SK-N-MC (cell line): ENCODE data around the gene CSTPP1.
"Not testable (repeated sequence)": the region's sequence is repeated elsewhere in the genome, so short reads cannot be mapped to it uniquely, and the experiment has no call there.

Experiments used
- DNase-seq: peaks from one replicate; pipeline ENCODE4 v3.0.0-alpha.2; 2011; ENCODE audit warnings: low read depth, low spot score
- H3K27ac ChIP-seq: fragments of 200-600 bp; sonication (generic); 2 replicates; pipeline ENCODE4 v1.5.1; 2016; ENCODE audit warnings: mixed run types
- H3K36me3 ChIP-seq: fragments of 200-600 bp; sonication (generic); 2 replicates; pipeline ENCODE4 v1.6.1; 2017; ENCODE audit warnings: antibody characterized with exemption, low read length, mixed read lengths; ENCODE audit not compliant: insufficient read depth
- H3K4me3 ChIP-seq: fragments of 200-600 bp; sonication (generic); 2 replicates; pipeline ENCODE4 v1.5.1; 2016
- H3K9ac ChIP-seq: fragments of 200-600 bp; sonication (generic); 2 replicates; pipeline ENCODE4 v1.8.0; 2017; ENCODE audit warnings: mixed run types, mixed read lengths; ENCODE audit not compliant: insufficient read length
- H3K9me3 ChIP-seq: fragments of 200-600 bp; sonication (generic); 2 replicates; pipeline ENCODE4 v1.6.1; 2017; ENCODE audit warnings: low read depth, mild to moderate bottlenecking, antibody characterized with exemption, low read length, moderate library complexity, mixed read lengths
- EZH2 ChIP-seq: fragments of 200-600 bp; sonication (generic); IDR thresholded peaks from one replicate; pipeline ENCODE4 v1.6.1; 2017; ENCODE audit warnings: antibody characterized with exemption
- FOXP2 ChIP-seq: optimal IDR thresholded peaks from 2 replicates; pipeline ENCODE3; 2011; ENCODE audit warnings: mild to moderate bottlenecking, moderate library complexity; ENCODE audit not compliant: insufficient read depth; ENCODE audit errors: extremely low read length, control extremely low read depth
- POLR2AphosphoS5 ChIP-seq: IDR thresholded peaks from 2 replicates; pipeline ENCODE4 v1.6.1; 2012; ENCODE audit warnings: mild to moderate bottlenecking, low read depth, low read length, borderline replicate concordance

The CSTPP1 gene

GRCh38 chr11:47087801-47088200 lies 151.2 kb downstream of the CSTPP1 start:
- no peak for TF ChIP-seq POLR2AphosphoS5
- no peak for TF ChIP-seq FOXP2
- TF ChIP-seq EZH2: no peak
- H3K36me3 ChIP-seq: no peaks in the 10 kb centered on the region
- no peak overlapping the region for H3K27ac ChIP-seq
- no peak overlapping the region for H3K4me3 ChIP-seq
- H3K9ac ChIP-seq: no peak overlapping the region
- H3K9me3 ChIP-seq: no peaks in the 10 kb centered on the region
- no peak for DNase-seq

DNA sequence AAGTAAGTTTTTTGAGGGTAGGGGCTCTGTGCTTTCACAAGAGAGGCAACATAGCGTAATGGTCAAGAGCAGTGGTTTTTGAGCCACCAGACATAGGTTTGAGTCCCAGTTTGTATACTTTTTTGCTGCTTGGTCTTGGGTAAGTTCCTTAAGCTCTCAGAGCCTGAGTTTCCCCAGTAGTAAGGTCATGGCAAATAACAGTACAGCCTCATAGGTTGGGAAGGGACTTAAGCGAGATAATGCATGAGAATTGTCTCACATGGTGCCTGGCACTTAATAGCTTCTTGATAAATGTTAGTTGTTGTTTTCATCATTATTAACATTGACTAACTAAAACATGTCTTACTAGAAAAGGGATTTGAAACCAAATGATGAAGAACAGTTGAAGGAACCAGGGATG lies 157.0 kb downstream of the CSTPP1 start:
- DNase-seq: no peak
- Histone ChIP-seq H3K27ac (no peak overlapping the region), H3K4me3 (no peak overlapping the region), H3K9me3 (no peaks in the 10 kb centered on the region), H3K36me3 (no peaks in the 10 kb centered on the region), H3K9ac (no peak overlapping the region)
- TF ChIP-seq POLR2AphosphoS5 (no peak), FOXP2 (no peak), EZH2 (no peak)

DNA sequence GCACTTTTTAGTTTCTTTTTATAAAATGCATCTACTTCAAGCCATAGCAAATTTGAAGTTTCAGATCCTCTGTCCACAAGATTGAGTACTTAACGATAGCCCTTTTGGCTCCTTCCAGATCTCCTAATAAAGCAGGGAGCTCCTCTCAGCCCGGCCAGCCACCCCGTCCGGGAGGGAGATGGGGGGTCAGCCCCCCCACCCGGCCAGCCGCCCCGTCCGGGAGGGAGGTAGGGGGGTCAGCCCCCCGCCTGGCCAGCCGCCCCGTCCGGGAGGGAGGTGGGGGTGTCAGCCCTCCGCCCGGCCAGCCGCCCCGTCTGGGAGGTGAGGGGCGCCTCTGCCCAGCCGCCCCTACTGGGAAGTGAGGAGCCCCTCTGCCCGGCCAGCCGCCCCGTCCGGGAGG lies 160.3 kb downstream of the CSTPP1 start:
- H3K36me3 ChIP-seq, H3K4me3 ChIP-seq, H3K27ac ChIP-seq, H3K9me3 ChIP-seq, DNase-seq, H3K9ac ChIP-seq: not testable (repeated sequence)

DNA sequence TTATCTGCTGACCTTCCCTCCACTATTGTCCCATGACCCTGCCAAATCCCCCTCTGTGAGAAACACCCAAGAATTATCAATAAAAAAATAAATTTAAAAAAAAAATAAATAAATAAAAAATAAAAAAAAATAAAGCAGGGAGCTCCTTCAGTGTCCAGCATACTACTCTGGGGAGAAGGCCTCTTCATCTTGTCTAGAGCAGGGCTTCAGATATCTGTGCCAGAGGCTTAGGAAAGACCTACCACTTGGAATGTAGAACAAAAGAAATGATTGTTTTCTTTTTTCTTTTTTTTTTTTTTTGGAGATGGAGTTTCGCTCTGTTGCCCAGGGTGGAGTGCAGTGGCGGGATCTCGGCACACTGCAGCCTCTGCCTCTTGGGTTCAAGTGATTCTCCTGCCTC lies 161.7 kb downstream of the CSTPP1 start:
- not testable (repeated sequence) for H3K9ac ChIP-seq

DNA sequence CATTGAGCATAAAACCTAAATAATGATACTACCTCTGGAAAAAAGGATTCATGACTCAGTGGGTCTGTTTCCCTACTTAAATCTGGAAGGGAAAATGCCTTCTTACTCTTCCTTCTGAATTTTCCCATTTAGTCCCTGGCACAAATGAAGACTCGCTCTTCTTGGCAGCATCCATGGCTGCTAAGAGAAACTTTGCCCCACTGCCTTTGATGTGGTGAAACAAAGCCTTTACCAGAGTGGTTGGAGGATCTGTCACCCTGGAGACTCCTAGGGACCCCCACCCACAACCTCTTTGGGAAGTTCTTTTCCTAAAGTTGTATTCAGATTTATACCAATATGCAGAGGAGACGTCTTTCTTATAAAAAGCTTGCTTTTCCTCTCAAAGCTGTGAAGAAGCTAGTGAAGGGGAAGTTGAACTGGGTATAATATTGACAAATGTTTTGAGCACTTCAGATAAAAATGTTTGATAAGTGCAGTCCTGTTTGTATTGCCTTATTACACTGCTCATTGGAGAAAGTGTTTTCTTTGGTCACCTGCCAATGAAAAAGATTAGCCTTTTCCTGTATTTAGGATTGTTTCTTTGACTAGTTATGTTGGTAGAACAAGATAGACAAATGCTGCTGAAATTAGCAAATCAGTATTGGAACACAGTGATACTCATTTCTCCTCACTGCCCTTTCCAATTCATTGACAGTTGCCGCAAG lies 162.8 kb downstream of the CSTPP1 start:
- no peak overlapping the region for H3K27ac ChIP-seq
- H3K4me3 ChIP-seq: no peak overlapping the region
- no peaks in the 10 kb centered on the region for H3K9me3 ChIP-seq
- H3K36me3 ChIP-seq: no peaks in the 10 kb centered on the region
- no peak for DNase-seq
- TF ChIP-seq FOXP2: no peak
- no peak for TF ChIP-seq EZH2
- no peak for TF ChIP-seq POLR2AphosphoS5
- H3K9ac ChIP-seq: no peak overlapping the region

More for the DNA sequence above, 161.7 kb downstream of the CSTPP1 start:
- DNase-seq, H3K9me3 ChIP-seq, H3K4me3 ChIP-seq, H3K27ac ChIP-seq, H3K36me3 ChIP-seq: not testable (repeated sequence)

GRCh38 chr11:47099918-47100315 lies 163.4 kb downstream of the CSTPP1 start:
- Histone ChIP-seq H3K4me3 (no peak overlapping the region), H3K27ac (no peak overlapping the region), H3K36me3 (no peaks in the 10 kb centered on the region), H3K9ac (no peak overlapping the region), H3K9me3 (no peaks in the 10 kb centered on the region)
- TF ChIP-seq POLR2AphosphoS5 (no peak), EZH2 (no peak), FOXP2 (no peak)
- DNase-seq: no peak

GRCh38 chr11:47101406-47101805 lies 164.8 kb downstream of the CSTPP1 start:
- no peak for DNase-seq
- TF ChIP-seq FOXP2 (no peak), EZH2 (no peak), POLR2AphosphoS5 (no peak)
- Histone ChIP-seq H3K9ac (no peak overlapping the region), H3K36me3 (no peaks in the 10 kb centered on the region), H3K4me3 (no peak overlapping the region), H3K9me3 (no peaks in the 10 kb centered on the region), H3K27ac (no peak overlapping the region)

DNA sequence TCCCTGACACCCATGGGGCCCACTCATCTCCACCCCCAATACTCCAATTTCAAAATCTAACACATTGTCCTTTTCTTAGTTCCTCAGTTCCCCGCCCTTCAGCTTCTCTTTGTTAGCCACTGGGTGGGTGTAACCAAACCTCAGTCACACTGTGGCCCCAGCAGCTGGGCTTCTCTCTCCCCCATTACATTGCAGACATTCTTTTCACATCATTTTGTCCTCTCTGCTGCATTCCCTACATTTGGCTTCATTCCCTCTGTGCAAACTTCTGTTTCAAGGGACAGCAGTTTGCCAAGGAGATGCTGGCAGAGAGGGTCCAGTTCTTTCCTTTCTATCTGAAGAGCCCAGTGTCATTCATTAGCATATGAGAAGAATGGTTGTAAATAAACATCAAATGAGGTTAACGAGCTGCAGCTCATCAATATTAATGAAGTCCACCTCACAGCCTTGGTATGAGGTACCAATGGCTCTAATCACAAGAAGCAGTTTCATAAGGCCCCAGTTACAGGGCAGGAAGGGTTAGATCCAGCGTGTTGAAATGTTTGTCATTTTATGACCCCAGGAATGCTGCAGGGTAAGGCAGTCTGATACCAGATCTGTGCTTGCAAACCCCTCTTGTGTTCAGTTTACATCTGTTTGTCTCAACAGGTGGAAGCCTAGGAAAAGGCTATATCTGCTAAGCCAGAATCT lies 167.8 kb downstream of the CSTPP1 start:
- TF ChIP-seq FOXP2 (no peak), EZH2 (no peak), POLR2AphosphoS5 (no peak)
- Histone ChIP-seq H3K9ac (no peak overlapping the region), H3K9me3 (no peaks in the 10 kb centered on the region), H3K4me3 (no peak overlapping the region), H3K36me3 (no peaks in the 10 kb centered on the region), H3K27ac (no peak overlapping the region)
- no peak for DNase-seq

DNA sequence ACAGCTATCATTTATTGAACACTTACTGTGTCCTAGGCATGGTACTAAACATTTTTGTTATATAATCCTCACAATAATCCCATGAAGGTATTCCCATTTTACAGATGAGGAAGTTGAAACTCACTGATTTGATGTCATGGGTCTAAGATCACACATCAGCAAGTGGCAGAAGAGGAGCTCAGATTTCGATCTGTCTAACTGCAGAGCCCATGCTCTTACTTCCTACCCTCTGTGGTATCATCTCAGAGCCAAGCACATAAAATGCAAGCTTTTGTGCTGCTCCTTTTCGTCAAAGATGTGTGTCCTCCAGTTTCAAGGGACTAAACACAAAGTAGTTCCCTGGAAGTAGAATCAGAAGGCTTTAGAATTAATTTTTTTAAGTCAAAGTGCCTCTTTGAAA lies 169.0 kb downstream of the CSTPP1 start:
- Histone ChIP-seq H3K36me3 (no peaks in the 10 kb centered on the region), H3K9me3 (no peaks in the 10 kb centered on the region), H3K27ac (no peak overlapping the region), H3K9ac (no peak overlapping the region), H3K4me3 (no peak overlapping the region)
- no peak for TF ChIP-seq EZH2
- no peak for TF ChIP-seq FOXP2
- TF ChIP-seq POLR2AphosphoS5: no peak
- no peak for DNase-seq
